Loucy (cell line): Measurements from ENCODE around the gene POLR1D.

Experiments used
- CTCF ChIP-seq: fragments of 200-600 bp; sonication (generic); conservative IDR thresholded peaks from 2 replicates; pipeline ENCODE4 v1.5.1; 2014; ENCODE audit warnings: mild to moderate bottlenecking, antibody characterized with exemption, low read length
- EZH2phosphoT487 ChIP-seq: fragments of 200-600 bp; IDR thresholded peaks from 2 replicates; pipeline ENCODE4 v1.6.1; 2018; ENCODE audit warnings: antibody characterized with exemption, mild to moderate bottlenecking, moderate library complexity, borderline replicate concordance

GRCh38 chr13:27605610-27606200, 16.0 kb upstream of the POLR1D start:
- TF ChIP-seq CTCF (no peak), EZH2phosphoT487 (no peak)
